GM21723 (cell line): ENCODE data around the gene ANKRD40.
"Not testable (repeated sequence)": the region's sequence is repeated elsewhere in the genome, so short reads cannot be mapped to it uniquely, and the experiment has no call there.

Source experiments
- ATAC-seq: cut with Tn5 transposase; IDR thresholded peaks from one replicate; pipeline ENCODE4 v1.9.1; 2021; ENCODE audit warnings: mild to moderate bottlenecking, moderate library complexity; ENCODE audit not compliant: unreplicated experiment

Gene ANKRD40, protein sequence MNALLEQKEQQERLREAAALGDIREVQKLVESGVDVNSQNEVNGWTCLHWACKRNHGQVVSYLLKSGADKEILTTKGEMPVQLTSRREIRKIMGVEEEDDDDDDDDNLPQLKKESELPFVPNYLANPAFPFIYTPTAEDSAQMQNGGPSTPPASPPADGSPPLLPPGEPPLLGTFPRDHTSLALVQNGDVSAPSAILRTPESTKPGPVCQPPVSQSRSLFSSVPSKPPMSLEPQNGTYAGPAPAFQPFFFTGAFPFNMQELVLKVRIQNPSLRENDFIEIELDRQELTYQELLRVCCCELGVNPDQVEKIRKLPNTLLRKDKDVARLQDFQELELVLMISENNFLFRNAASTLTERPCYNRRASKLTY

DNA sequence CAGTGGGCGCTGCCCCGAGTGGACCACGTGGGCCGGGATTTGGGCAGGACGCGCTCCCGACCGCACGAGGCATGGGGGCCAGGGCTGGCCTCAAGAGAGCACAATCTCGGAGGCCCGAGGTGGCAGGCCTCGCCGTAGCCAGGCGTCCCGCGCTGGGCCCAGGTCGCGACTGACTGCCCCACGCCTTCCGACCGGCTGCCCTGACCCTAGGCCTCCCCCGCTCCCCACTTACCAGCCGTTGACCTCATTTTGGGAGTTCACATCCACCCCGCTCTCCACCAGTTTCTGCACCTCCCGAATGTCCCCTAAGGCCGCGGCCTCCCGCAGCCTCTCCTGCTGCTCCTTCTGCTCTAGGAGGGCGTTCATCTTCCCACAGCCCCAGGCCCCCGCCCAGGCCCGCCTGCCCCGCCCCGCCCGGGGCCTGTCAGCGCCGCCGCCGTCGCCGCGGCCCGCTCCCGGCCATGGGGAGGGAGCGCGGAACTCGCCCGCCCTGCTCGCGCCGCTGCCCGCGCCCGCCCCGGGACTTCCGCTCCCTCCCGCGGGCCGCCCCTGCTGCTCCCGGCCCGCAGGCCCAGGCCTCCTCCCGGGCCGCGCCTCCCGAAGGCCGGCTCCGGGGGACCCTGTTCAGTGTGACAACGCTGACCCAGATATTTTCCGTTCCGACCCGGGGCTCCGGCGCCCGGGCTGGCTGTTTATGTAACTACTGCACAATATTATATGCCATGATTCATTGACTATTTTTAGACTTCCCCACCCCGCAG lies at the start of gene ANKRD40:
Gene ANKRD40, minus strand, starts transcription at position 626 of the 761 bp plus-strand sequence. Its CDS starts 260 bp downstream, at position 366.
- peak; percentile 76 for ATAC-seq

DNA sequence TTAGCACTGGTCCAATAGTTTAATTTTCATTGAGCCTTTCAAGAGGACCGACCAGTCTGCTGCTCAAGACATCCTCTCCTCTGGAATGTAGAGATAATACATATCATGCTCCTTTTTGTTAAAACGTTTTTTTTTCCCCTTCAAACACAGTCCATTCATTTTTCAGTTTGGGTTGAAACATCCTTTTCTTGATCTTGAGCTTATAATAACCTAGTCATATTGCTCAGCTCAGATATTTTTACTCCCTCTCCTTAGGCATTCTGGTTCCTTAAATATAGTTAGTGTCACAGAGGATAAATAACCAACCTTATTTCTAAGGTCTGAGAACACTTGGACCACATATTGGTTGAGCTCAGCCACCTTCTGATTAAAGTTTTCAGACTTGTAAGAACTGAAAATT lies 46.8 kb upstream of the ANKRD40 start:
- no peak for ATAC-seq

DNA sequence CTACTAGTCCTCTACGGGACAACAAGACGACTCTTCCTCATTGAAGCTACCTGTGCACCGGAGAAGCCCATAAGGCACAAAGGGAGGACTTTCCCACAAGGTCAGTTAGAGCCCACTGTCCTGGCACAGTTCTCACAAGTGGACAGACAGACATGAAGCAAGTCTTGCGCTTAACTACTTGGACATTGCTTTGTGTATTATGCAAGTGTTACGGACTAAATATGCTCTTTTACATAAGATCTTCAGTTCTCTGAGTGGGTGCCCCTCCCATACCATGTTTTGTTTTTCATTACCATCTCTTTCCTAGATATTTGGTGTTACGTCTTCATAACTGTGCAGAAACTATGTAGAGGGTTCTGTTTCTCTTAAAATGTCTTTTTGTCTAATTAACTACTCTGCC lies 41.5 kb upstream of the ANKRD40 start:
- ATAC-seq, result no peak

DNA sequence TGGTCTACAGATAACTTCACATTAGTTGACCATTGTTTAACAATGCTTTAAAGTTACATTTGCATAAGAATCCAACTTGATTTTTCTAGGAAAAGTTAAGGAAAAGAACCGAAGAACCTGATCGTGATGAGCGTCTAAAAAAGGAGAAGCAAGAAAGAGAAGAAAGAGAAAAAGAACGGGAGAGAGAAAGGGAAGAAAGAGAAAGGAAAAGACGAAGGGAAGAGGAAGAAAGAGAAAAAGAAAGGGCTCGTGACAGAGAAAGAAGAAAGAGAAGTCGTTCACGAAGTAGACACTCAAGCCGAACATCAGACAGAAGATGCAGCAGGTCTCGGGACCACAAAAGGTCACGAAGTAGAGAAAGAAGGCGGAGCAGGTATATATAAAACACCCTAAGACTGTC lies 37.9 kb upstream of the ANKRD40 start:
- no peak for ATAC-seq

DNA sequence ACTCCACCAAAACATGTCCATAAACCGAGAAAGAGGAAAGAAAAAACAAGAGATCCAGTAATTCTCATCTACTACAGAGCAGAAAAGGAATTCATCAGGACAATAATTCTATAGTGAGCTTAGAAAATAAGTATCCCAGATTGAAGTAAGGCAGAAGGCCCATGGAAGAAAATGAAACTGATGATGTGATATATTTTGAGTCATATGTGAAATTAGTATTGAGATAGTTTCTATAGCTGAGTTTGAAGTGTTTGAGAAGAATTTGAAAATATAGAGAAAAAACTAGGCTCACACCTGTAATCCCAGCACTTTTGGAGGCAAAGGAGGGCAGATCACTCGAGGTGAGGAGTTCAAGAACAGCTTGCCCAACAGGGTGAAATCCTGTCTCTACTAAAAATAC lies 31.4 kb upstream of the ANKRD40 start:
- ATAC-seq, result no peak

DNA sequence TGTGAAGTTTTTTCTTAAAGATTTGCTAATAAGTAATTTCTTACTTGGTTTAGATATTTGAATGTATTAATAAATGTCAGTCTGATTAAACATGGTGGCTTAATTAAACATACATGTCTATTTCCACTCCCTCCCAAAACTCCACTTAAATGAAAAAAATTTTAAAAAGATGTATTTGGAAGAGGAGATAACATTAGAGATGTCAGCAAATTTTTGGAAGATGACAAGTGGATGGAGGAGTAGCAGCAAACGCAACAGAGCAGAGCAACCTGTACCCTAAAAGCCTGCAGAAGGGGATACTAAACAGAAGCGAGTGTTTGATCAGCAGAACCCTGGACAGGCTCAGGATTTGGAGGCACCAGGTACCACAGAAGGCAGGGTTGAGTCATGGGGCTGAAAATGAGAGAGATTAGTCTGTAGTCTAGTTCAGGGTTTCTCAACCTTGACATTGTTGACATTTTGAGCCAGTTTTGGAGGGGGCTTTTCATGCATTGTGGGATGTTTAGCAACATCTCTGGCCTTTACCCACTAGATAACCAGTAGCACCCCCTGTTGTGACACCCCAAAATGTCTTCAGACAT lies 29.5 kb upstream of the ANKRD40 start:
- no peak for ATAC-seq

DNA sequence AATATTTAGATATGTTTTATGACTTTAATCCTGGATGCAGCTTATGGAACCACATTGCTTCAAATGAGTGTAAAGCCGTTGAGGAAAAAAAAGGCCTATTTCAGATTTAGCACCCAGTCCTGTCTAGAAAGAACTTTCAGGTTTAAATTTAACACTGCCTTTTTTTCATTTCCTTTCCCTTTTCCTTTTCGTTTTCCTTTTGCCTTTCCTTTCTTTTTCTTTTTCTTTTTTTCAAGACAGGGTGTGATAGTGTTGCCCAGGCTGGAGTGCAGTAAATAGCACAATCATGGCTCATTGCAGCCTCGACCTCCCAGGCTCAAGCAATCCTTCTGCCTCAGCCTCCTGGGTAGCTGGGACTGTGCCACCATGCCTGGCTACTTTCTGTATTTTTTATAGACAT lies 27.6 kb upstream of the ANKRD40 start:
- ATAC-seq, result no peak

DNA sequence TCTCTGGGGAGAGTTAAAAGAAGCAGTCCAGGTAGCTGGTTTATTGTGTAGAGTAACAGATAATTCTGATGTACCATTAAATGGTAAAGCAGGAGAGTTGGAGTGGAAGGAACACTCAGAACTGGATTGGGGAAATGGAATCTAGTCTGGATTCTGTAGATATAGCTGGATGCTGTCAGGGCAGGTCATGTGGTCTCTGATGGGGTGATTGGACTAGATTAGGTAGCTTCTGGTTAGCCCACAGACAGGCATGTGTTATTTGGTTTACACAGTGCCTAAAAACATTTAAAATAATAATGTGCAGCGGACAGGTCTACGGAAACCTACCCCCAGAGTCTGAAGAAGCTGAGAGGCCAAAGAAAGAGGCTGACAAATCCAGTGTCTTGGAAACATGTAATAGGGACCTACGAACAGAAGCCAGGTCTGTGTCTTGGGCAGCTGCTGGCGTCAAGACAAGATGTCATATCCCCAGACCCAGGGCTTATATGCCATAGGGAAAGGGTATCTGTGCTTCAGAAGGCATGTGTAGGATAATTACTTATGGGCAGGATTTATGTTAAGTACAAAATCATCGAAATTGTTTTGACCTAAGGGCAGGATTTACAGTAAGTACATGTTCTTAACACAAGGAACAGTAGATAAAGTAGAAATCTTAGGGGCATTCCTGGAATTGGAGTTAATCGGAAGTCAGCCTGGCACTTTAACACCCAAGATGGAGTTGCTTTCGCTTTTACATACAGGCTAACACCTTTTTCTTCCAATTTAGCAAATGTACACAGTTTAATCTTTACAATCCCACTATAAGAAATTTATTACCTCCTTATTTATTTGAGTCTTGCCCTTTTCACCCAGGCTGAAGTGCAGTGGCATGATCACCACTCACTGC lies 24.1 kb upstream of the ANKRD40 start:
- no peak for ATAC-seq

DNA sequence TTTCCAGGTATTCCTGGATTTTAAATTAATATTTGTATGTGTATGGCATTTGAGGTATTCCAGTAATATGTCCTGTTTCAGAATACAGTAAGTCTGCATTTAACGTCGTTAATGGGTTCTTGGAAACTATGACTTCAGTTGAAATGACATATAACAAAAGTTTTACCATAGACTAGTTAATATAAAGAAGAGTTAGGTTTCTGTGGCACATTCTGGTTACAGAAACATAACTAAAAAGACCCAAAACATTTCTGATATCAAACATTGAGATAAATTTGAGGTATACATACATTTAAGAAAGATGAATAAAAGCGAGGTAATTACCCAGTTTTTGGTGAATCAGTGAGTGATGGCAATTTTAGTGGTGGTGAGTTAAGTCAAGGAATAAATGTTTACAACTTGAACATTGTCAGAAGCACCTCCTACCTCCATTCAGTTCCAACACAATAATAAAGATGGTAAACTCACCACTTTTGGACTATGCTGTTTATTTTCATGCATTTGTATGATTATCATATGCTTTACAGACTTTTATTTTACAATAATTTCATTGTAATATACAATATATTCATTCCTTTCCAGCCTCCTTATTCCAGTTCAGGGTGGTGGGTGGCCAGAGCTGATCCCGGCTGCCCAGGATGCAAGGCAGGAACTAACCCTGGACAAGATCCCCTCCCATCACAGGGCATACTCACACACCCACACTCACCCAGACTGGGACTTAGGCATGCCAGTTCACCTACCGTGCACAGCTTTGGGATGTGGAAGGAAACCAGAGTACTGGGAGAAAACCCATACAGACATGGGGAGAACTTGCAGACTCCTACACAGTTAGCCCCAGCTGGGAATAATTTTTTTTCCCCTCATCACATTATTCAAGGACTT lies 21.4 kb upstream of the ANKRD40 start:
- no peak for ATAC-seq

DNA sequence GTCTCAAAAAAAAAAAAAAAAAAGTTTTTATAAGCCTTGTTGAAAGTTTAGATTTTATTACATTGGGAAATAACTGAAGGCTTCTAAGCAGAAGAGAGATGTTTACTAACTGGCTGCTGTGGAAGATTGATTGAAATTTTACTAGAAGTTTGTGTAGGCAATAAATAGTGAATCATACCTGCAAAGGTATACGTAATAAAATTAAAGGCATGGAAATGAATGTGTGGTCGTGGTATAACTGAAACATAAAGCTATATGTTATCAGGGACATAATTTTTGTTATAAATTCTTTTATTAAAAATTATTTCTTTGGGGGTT lies 20.4 kb upstream of the ANKRD40 start:
- ATAC-seq, result no peak

DNA sequence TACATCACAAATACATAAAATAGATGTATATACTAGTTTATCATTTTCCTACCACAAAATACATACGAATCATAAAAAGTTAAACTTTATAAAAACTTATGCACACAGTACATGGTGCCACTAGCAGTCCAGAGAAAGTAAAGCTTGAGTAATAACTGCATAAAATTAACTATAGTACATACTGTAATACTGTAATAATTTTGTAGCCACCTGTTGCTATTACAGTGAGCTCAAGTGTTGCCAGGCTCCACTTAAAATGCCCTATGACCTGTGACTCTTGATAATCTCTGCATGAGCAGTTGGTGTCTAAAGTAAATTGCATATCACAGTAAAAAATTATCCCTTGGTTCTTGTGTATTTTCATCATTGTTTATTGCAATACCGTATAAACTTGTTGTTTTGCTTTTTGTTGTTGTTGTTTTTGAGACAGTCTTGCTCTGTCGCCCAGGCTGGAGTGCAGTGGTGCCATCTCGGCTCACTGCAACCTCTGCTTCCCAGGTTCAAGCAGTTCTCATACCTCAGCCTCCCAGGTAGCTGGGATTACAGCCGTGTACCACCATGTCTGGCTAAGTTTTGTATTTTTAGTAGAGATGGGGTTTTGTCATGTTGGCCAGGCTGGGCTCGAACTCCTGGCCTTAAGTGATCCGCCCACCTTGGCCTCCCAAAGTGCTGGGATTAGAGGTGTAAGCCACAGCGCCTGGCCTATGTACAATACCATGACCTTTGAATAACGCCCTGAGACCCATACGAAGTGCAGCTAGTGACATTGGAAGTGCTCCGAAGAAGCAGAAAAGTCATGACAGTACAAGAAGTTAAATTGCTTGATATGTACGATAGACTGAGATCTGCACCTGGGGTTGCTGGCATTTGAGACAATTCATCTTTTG lies 18.3 kb upstream of the ANKRD40 start:
- no peak for ATAC-seq

DNA sequence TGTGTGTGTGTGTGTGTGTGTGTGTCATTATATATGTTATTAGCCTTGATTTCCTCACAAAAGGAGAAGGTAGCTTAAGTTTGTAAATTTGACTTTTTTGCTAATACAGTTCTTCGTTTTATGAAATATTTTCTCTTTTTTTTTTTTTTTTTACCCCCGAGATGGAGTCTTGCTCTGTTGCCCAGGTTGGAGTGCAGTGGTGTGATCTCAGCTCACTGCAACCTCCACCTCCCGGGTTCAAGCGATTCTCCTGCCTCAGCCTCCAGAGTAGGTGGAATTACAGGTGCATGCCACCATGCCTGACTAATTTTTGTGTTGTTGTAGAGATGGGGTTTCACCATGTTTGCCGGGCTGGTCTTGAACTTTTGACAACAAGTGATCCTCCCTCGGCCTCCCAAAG lies 16.9 kb upstream of the ANKRD40 start:
- ATAC-seq, result not testable (repeated sequence)

DNA sequence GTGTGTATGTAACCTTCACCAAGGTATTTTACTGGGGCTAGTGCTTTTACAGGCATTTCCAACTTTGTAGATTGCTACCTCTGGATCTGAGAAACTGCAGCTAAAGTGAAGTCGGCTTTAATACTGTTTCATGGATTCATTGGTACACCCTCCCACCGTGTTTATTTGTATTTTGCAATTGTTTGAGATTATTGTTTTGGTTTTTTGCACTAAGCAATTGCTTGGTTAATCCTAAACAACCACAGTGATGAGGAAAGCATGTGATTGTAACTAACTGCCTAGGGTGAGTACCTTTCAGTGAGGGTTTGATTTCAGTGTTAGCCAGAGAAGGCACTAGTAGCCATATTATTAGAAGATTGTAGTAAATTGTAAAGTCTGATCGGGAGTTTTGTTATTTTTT lies 15.0 kb upstream of the ANKRD40 start:
- no peak for ATAC-seq

DNA sequence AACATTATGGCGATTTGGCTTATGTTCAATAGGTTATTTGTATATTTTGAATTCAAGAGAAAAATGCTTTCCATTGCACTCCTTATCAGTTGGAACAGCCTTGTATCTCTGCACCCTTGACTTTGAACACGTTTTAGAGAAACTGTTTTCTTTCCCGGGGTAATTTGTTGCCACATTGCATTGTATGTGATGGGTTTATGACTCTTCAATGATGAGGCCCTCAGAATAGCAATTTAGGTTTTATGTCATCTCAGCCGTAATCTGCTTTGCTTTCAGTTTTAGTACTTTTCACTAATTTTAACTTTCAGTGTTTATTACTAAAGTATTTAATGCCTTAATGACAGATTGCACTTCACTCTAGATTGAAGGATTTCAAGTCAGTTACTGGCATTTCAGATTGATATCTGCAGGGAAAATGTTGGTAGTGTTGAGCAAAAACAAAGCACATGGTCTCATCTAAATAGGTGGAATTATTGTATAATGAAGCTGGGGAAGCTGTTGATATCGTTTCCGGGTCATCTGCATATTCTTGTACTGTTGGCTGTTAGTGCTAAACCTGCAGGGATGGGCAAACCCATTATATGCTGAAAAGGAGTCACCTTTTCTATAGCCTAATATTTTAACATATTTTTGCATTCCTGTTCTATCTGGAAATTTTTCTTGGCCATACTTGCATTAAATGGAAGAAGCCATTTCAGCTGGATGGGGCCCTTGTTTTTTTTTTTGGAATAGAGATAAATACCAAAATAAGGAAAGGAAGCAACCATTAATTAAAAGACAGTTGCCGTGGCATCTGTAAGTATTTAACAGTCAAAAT lies 13.7 kb upstream of the ANKRD40 start:
- no peak for ATAC-seq

DNA sequence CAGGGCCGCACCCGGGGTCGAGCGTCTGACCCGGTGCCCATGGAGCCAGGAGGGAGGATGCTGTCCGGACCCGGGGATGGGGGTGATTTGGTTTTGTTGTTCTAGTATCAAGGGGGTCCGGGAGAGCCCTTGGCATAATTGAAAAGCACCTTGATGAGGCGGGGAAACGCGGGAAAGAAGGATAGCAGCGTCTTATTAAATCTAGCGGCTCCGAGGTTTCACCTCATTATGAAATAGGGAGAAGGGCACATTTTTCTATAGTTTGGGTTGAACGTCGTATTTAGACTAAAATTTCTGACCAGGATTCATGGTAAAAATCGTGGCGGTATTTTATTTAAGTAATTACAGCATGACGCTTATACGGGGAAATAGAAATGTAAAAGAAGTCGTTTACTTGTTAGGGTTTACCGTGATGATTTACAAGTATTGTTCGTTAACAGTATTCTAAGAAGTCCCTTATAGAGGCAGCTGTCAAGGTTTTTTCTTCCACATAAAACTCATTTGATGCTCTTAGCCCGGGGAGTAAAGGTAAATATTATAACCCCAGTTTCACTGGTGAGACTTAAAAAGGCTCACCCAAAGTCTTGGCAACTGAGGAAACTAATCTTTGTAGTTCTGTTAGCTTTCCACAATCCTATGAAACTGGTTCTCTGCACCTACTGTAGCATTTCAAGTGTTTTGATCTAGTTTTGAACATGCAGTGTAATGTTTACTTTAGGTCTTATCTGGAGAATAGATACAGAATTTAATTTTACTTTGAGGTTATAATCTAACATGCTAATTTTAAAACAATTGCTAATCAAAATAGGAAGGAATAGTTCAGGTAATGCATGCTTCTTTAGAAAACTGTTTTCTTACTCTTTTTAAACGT lies 12.4 kb upstream of the ANKRD40 start:
- no peak for ATAC-seq

DNA sequence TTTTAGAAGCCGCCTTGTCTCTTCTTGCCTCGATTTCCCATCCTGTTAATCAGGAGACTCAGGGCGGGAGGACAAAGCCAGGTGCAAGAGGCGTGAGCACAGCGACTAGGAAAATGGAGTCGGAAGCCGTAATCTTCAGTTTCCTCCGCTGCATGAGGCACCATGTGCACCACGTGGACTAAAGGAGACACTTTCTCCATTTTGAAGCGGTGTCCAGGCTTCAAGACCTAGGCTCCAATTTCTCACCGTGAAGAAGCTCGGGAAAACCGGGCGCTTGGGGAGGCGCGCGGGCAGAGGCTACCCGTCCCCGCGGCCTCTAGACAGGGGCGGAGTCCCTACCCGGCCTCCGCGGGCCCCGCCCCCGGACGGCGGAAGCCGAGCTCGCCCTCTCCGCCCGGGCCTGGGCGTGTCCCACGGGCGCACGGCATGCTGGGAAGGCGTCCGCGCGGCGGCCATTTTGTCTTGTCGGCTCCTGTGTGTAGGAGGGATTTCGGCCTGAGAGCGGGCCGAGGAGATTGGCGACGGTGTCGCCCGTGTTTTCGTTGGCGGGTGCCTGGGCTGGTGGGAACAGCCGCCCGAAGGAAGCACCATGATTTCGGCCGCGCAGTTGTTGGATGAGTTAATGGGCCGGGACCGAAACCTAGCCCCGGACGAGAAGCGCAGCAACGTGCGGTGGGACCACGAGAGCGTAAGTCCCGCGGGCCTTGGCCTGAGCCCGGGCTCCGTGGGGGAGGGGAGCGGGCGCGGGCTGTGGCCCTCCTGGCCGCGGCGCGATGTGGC lies 11.6 kb upstream of the ANKRD40 start, which contains the start of gene LUC7L3:
Gene LUC7L3, plus strand, starts transcription at position 460 of the 780 bp plus-strand sequence. Its CDS starts 130 bp downstream, at position 590.
- ATAC-seq, result peak; percentile 96
